ENCODE measurements around the gene TMX4. TPM values are rescaled to one million over a fixed set of nuclear protein-coding genes. Genes with fewer than 3 reads are reported as not detected.

Gene TMX4
- total and polyA plus RNA-seq, 5 donors from 2014 or later, result 71.7 to 111 (median 90.2) TPM

- Mint-ChIP-seq H3K4me3 (no peak overlapping the region), H3K27ac (no peak overlapping the region)
Observed at GRCh38 chr20:7935027-7935551, 84.5 kb downstream of the TMX4 start.

GRCh38 chr20:7933346-7933745 is 86.2 kb downstream of the TMX4 start:
- Histone ChIP-seq H3K27ac (ENCODE audit: insufficient read depth, low read length, poor library complexity, severe bottlenecking) (no peak overlapping the region), H3K36me3 (ENCODE audit: control insufficient read depth, insufficient read depth, low read length) (no peaks in the 10 kb centered on the region), H3K27me3 (ENCODE audit: control insufficient read depth, insufficient read depth, low read length) (no peaks in the 10 kb centered on the region), H3K4me3 (ENCODE audit: low read depth, low read length) (no peak overlapping the region), H3K4me1 (ENCODE audit: control insufficient read depth, insufficient read depth, low read length, poor library complexity, severe bottlenecking) (no peaks in the 10 kb centered on the region), H3K9me3 (ENCODE audit: control insufficient read depth in 2 of 2, low read length in 2 of 2) (no peaks in the 10 kb centered on the region)
- Mint-ChIP-seq H3K36me3 (no peaks in the 10 kb centered on the region), H3K4me3 (no peak overlapping the region), H3K9me3 (peaks cover 0 to 1% (median 0%) of the 10 kb centered on the region in 7 donors), H3K4me1 (no peaks in the 10 kb centered on the region), H3K27ac (no peak overlapping the region), H3K27me3 (peaks cover 6% of the 10 kb centered on the region)
- DNase-seq, result no peak
- ATAC-seq (ENCODE audit: low read depth in 2 of 2), result no peak

More at GRCh38 chr20:7935027-7935551, 84.5 kb downstream of the TMX4 start:
- Histone ChIP-seq H3K36me3 (ENCODE audit: control insufficient read depth, insufficient read depth, low read length) (no peaks in the 10 kb centered on the region), H3K27ac (ENCODE audit: insufficient read depth, low read length, poor library complexity, severe bottlenecking) (no peak overlapping the region), H3K4me3 (ENCODE audit: low read depth, low read length) (no peak overlapping the region), H3K4me1 (ENCODE audit: control insufficient read depth, insufficient read depth, low read length, poor library complexity, severe bottlenecking) (no peaks in the 10 kb centered on the region), H3K27me3 (ENCODE audit: control insufficient read depth, insufficient read depth, low read length) (no peaks in the 10 kb centered on the region), H3K9me3 (ENCODE audit: control insufficient read depth in 2 of 2, low read length in 2 of 2) (no peaks in the 10 kb centered on the region)
- Mint-ChIP-seq H3K9me3 (peaks cover 0 to 1% (median 0%) of the 10 kb centered on the region in 7 donors), H3K4me1 (no peaks in the 10 kb centered on the region), H3K27me3 (peaks cover 6% of the 10 kb centered on the region), H3K36me3 (no peaks in the 10 kb centered on the region)
- ATAC-seq (ENCODE audit: low read depth in 2 of 2) (no peak), DNase-seq (no peak)

DNA sequence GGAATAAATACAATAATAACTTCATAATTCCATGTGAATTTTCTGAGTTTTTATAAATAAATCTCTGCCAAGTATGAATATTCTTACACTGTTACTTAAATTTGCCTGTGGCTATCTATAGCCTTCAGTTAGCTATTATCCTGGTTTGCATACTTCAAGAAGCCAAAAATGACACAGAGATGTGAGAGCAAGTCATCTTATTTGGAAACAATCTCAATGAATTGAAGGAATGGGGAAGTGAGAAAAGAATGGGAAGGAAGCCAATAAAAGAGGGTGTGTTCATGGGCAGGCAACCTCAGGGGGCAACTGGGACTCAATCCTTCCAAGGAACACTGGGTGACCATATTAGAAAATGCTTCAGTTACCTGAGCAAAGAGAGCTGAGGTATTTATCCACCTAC is 89.2 kb downstream of the TMX4 start:
- Mint-ChIP-seq H3K27me3 (peaks cover 6% of the 10 kb centered on the region), H3K27ac (no peak overlapping the region), H3K9me3 (peaks cover 0 to 1% (median 0%) of the 10 kb centered on the region in 7 donors), H3K4me1 (no peaks in the 10 kb centered on the region), H3K36me3 (no peaks in the 10 kb centered on the region), H3K4me3 (no peak overlapping the region)
- Histone ChIP-seq H3K9me3 (ENCODE audit: control insufficient read depth in 2 of 2, low read length in 2 of 2) (no peaks in the 10 kb centered on the region), H3K27ac (ENCODE audit: insufficient read depth, low read length, poor library complexity, severe bottlenecking) (no peak overlapping the region), H3K27me3 (ENCODE audit: control insufficient read depth, insufficient read depth, low read length) (no peaks in the 10 kb centered on the region), H3K4me1 (ENCODE audit: control insufficient read depth, insufficient read depth, low read length, poor library complexity, severe bottlenecking) (no peaks in the 10 kb centered on the region), H3K4me3 (ENCODE audit: low read depth, low read length) (no peak overlapping the region), H3K36me3 (ENCODE audit: control insufficient read depth, insufficient read depth, low read length) (no peaks in the 10 kb centered on the region)
- ATAC-seq (ENCODE audit: low read depth in 2 of 2) (no peak), DNase-seq (no peak)

Other genes starting within 250 kb of the TMX4 start
- gene HAO1, start 79.3 kb downstream of the TMX4 start, total RNA-seq, result not detected
- not detected for gene HAO1, start 79.3 kb downstream of the TMX4 start, polyA plus RNA-seq
- 1.8 TPM for gene PLCB1, start 112.5 kb upstream of the TMX4 start, total RNA-seq
- under 1 TPM in 2 of 4 donors, not detected in 2; 0.17 to 0.44 TPM for gene PLCB1, start 112.5 kb upstream of the TMX4 start, polyA plus RNA-seq